Measurements from ENCODE around the gene USP38. TPM values are rescaled to one million over a fixed set of nuclear protein-coding genes. Genes with fewer than 3 reads are reported as not detected.
"Not testable (repeated sequence)": the region's sequence is repeated elsewhere in the genome, so short reads cannot be mapped to it uniquely, and the experiment has no call there.

USP38 gene
- 10 to 100 TPM; 15.4 to 18.3 TPM for total RNA-seq
- long read RNA-seq, donor 1, full-length matches to known transcripts = 4 of 7 reads
- long read RNA-seq, donor 1, partial matches to known transcripts = 1 of 7 reads
- long read RNA-seq, donor 1, other reads (novel, unspliced or antisense) = 2 of 7 reads
- long read RNA-seq, donor 2, full-length matches to known transcripts = 3 of 7 reads
- long read RNA-seq, donor 2, partial matches to known transcripts = 1 of 7 reads
- long read RNA-seq, donor 2, other reads (novel, unspliced or antisense) = 3 of 7 reads

GRCh38 chr4:143184503-143185252, at the start of gene USP38:
Gene USP38 (plus strand): TSS chr4:143184917. CDS start chr4:143185451, 534 bp downstream.
- intact Hi-C loops (cut with DNase I) = no loop called here
- peak; percentile 95 for DNase-seq (ENCODE audit: low spot score)

GRCh38 chr4:143135358-143135757, 49.4 kb upstream of the USP38 start:
- no peak for DNase-seq (ENCODE audit: low spot score)
- intact Hi-C loops (cut with DNase I) = no loop called here

- intact Hi-C loops (cut with DNase I) = no loop called here
These were observed 44.0 kb upstream of the USP38 start for GRCh38 chr4:143140696-143141095.

GRCh38 chr4:143148521-143148920, 36.2 kb upstream of the USP38 start:
- DNase-seq (ENCODE audit: low spot score) = no peak
- intact Hi-C loops (cut with DNase I) = no loop called here

More at GRCh38 chr4:143140696-143141095, 44.0 kb upstream of the USP38 start:
- no peak for DNase-seq (ENCODE audit: low spot score)

GRCh38 chr4:143156853-143157252, 27.9 kb upstream of the USP38 start:
- intact Hi-C loops (cut with DNase I) = no loop called here

GRCh38 chr4:143163614-143164013, 21.1 kb upstream of the USP38 start:
- no peak for DNase-seq (ENCODE audit: low spot score)
- intact Hi-C loops (cut with DNase I) = no loop called here

More at GRCh38 chr4:143156853-143157252, 27.9 kb upstream of the USP38 start:
- DNase-seq (ENCODE audit: low spot score) = no peak

GRCh38 chr4:143166722-143167121, 18.0 kb upstream of the USP38 start:
- intact Hi-C loops (cut with DNase I); DNase-seq (ENCODE audit: low spot score): not testable (repeated sequence)

GRCh38 chr4:143178923-143179322, 5.8 kb upstream of the USP38 start:
- no peak for DNase-seq (ENCODE audit: low spot score)
- intact Hi-C loops (cut with DNase I) = no loop called here

- intact Hi-C loops (cut with DNase I) = no loop called here
- no peak for DNase-seq (ENCODE audit: low spot score)
These were observed 1.1 kb upstream of the USP38 start for GRCh38 chr4:143183513-143184216.

- intact Hi-C loops (cut with DNase I) = no loop called here
- no peak for DNase-seq (ENCODE audit: low spot score)
These were observed 557 bp upstream of the USP38 start for GRCh38 chr4:143184217-143184502.

- intact Hi-C loops (cut with DNase I) = no loop called here
- peak; percentile 66 for DNase-seq (ENCODE audit: low spot score)
These were observed 763 bp downstream of the USP38 start for GRCh38 chr4:143185253-143186107.

- intact Hi-C loops (cut with DNase I) = no loop called here
- DNase-seq (ENCODE audit: low spot score) = no peak
These were observed 1.5 kb downstream of the USP38 start for GRCh38 chr4:143186212-143186611.

GRCh38 chr4:143186649-143187048, 1.9 kb downstream of the USP38 start:
- DNase-seq (ENCODE audit: low spot score) = no peak
- intact Hi-C loops (cut with DNase I) = no loop called here

- intact Hi-C loops (cut with DNase I) = no loop called here
- DNase-seq (ENCODE audit: low spot score) = no peak
These were observed 3.7 kb downstream of the USP38 start for GRCh38 chr4:143188136-143189088.

- DNase-seq (ENCODE audit: low spot score) = no peak
- intact Hi-C loops (cut with DNase I) = no loop called here
These were observed 4.8 kb downstream of the USP38 start for GRCh38 chr4:143189528-143189927.

GRCh38 chr4:143195581-143195980, 10.9 kb downstream of the USP38 start:
- intact Hi-C loops (cut with DNase I) = no loop called here
- DNase-seq (ENCODE audit: low spot score) = no peak

- intact Hi-C loops (cut with DNase I) = no loop called here
- DNase-seq (ENCODE audit: low spot score) = no peak
These were observed 11.6 kb downstream of the USP38 start for GRCh38 chr4:143196323-143196722.

GRCh38 chr4:143199503-143199902, 14.8 kb downstream of the USP38 start:
- no peak for DNase-seq (ENCODE audit: low spot score)
- intact Hi-C loops (cut with DNase I) = no loop called here
